ENCODE data around the gene BICD1.

Gene BICD1

DNA sequence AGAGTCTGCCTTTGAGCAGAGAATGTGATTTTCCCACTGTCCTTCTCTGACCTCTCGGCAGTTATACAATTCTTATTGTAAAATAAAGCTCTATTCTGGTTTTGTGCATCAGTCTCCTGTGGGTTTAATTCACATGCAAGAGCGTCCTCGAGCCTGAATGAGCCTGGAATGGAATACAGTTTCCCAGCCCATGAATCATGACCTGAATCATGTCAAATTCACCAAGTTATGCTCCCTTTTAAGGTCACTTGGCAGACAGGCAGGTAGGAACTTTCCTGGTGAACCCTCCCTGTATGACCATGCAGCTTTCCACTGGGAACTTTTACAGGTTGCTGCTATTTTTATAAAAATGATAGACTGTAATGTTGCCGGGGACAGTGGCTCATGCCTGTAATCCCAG, 41.7 kb downstream of the BICD1 start:
- no peak for DNase-seq (ENCODE audit: insufficient read length)
- FAIRE-seq = no peak
- TF ChIP-seq POLR2AphosphoS5 (IDR thresholded peaks at IDR 0.05; ENCODE audit: low read depth, low read length) = no peak

DNA sequence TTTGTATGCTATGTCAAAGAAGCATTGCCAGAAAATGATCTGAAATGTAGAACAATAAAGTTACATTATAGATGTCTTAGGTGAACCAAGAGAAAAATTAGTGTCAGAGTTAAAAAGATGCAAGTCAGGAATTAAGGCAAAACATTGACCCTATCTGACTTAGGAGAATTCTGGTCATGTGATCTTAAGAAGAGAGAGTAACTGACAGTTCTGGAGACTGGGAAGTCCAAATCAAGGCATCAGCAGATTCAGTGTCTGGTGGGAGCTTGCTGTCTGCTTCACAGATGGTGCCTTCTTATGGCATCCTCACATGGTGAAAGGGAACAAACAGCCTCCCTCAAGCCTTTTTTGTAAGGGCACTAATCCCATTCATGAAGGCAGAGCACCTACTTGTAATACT, 42.8 kb downstream of the BICD1 start:
- FAIRE-seq (no peak), DNase-seq (ENCODE audit: insufficient read length) (no peak)
- TF ChIP-seq TAF1 (IDR thresholded peaks at IDR 0.05; ENCODE audit: borderline replicate concordance, low read depth, low read length) = no peak
- TF ChIP-seq POLR2AphosphoS5 (IDR thresholded peaks at IDR 0.05; ENCODE audit: low read depth, low read length) = no peak
- TF ChIP-seq POLR2A (IDR thresholded peaks at IDR 0.05; ENCODE audit: low read depth, low read length) = no peak

DNA sequence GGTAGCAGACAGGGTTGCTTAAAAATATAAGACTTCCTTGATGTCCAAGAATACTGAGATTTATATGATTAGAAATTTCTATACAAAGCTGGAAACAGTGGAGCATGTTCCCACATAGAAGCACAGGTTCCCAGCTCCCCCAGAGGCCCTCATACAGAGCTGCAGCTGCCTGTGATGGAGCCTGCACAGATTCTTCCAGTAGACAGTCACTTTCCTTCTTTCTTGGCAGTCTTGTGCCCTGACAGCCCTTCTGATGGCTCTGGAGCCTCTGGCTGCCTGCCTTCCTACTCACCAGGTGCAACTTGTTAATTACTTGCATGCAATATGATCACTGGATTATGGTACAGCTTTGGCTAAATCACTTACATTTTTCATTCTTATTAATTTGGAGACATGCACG, 44.4 kb downstream of the BICD1 start:
- FAIRE-seq (no peak), DNase-seq (ENCODE audit: insufficient read length) (no peak)
- TF ChIP-seq TAF1 (IDR thresholded peaks at IDR 0.05; ENCODE audit: borderline replicate concordance, low read depth, low read length) (no peak), POLR2AphosphoS5 (IDR thresholded peaks at IDR 0.05; ENCODE audit: low read depth, low read length) (no peak), POLR2A (IDR thresholded peaks at IDR 0.05; ENCODE audit: low read depth, low read length) (no peak)

GRCh38 chr12:32151552-32151951, 44.9 kb downstream of the BICD1 start:
- FAIRE-seq = no peak
- TF ChIP-seq TAF1 (IDR thresholded peaks at IDR 0.05; ENCODE audit: borderline replicate concordance, low read depth, low read length) (no peak), POLR2AphosphoS5 (IDR thresholded peaks at IDR 0.05; ENCODE audit: low read depth, low read length) (no peak), POLR2A (IDR thresholded peaks at IDR 0.05; ENCODE audit: low read depth, low read length) (no peak)
- no peak for DNase-seq (ENCODE audit: insufficient read length)

- no peak for FAIRE-seq
- TF ChIP-seq TAF1 (IDR thresholded peaks at IDR 0.05; ENCODE audit: borderline replicate concordance, low read depth, low read length) (no peak), POLR2A (IDR thresholded peaks at IDR 0.05; ENCODE audit: low read depth, low read length) (no peak), POLR2AphosphoS5 (IDR thresholded peaks at IDR 0.05; ENCODE audit: low read depth, low read length) (no peak)
- no peak for DNase-seq (ENCODE audit: insufficient read length)
These were observed 48.4 kb downstream of the BICD1 start for GRCh38 chr12:32155041-32155440.

GRCh38 chr12:32155961-32156529, 49.4 kb downstream of the BICD1 start:
- DNase-seq (ENCODE audit: insufficient read length) = no peak

DNA sequence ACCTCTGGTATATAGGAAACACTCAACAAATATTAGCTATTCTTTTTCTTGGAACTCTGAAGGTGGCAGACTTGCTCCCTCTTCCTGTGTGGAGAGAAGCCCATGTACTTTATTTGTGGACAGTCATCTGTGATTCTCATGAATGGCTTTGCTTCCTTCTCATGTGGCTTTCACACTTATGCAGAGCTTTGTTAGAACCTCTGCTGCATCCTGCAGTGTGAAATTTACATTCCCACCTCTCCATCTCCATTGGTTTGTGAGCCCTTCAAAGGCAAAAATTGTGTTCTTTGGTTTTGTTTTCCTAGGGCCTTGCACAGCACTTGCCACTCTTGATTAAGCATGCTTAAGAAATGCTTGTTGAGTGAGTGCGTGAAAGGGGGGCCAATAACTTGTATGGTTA, 51.9 kb downstream of the BICD1 start:
- no peak for FAIRE-seq
- DNase-seq (ENCODE audit: insufficient read length) = no peak
- TF ChIP-seq POLR2A (IDR thresholded peaks at IDR 0.05; ENCODE audit: low read depth, low read length) = no peak
- no peak for TF ChIP-seq TAF1 (IDR thresholded peaks at IDR 0.05; ENCODE audit: borderline replicate concordance, low read depth, low read length)
- TF ChIP-seq POLR2AphosphoS5 (IDR thresholded peaks at IDR 0.05; ENCODE audit: low read depth, low read length) = no peak

More at GRCh38 chr12:32155961-32156529, 49.4 kb downstream of the BICD1 start:
- TF ChIP-seq TAF1 (IDR thresholded peaks at IDR 0.05; ENCODE audit: borderline replicate concordance, low read depth, low read length) (no peak), POLR2AphosphoS5 (IDR thresholded peaks at IDR 0.05; ENCODE audit: low read depth, low read length) (no peak), POLR2A (IDR thresholded peaks at IDR 0.05; ENCODE audit: low read depth, low read length) (no peak)
- FAIRE-seq = no peak

- TF ChIP-seq POLR2A (IDR thresholded peaks at IDR 0.05; ENCODE audit: low read depth, low read length) = no peak
- TF ChIP-seq TAF1 (IDR thresholded peaks at IDR 0.05; ENCODE audit: borderline replicate concordance, low read depth, low read length) = no peak
- no peak for TF ChIP-seq POLR2AphosphoS5 (IDR thresholded peaks at IDR 0.05; ENCODE audit: low read depth, low read length)
- no peak for FAIRE-seq
- no peak for DNase-seq (ENCODE audit: insufficient read length)
These were observed 52.7 kb downstream of the BICD1 start for GRCh38 chr12:32159381-32159780.

DNA sequence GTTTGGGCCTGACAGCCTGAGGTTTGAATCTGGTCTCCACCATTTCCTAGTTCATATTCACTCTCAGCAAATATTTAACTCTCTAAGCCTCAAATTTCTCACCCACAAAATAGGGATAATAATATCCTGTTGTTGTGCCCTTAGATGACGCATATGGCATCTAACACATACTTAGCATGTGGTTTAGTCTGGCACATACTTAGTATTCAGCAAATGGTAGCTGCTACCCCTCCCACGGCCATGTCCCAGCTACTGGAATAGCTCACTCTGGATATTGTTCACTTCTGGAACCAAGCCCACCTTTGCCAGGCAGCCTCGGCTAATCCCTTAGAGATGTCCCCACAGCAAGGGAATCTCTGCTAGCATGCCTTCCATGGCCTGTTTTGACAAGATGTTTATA, 53.3 kb downstream of the BICD1 start:
- no peak for FAIRE-seq
- TF ChIP-seq TAF1 (IDR thresholded peaks at IDR 0.05; ENCODE audit: borderline replicate concordance, low read depth, low read length) (no peak), POLR2A (IDR thresholded peaks at IDR 0.05; ENCODE audit: low read depth, low read length) (no peak), POLR2AphosphoS5 (IDR thresholded peaks at IDR 0.05; ENCODE audit: low read depth, low read length) (no peak)
- DNase-seq (ENCODE audit: insufficient read length) = no peak

DNA sequence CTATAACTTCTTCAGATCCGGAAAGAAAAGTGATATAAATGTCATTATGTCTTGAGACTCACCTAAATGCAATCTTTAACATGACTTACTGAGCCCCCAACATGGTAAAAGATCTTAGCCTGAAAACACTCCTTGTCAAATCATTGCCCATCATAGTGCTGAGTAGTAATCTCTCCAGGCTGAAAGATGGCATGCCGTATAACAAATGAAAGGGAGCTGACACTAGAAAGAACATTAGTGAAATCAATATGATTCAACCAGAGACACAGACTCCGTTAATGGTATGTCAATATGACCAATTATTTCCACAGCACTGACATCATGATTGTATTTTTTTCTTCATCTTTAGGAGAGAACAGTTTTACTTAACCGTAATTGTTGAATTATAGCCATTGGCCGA, 54.4 kb downstream of the BICD1 start:
- no peak for FAIRE-seq
- DNase-seq (ENCODE audit: insufficient read length) = no peak
- TF ChIP-seq POLR2A (IDR thresholded peaks at IDR 0.05; ENCODE audit: low read depth, low read length) (no peak), POLR2AphosphoS5 (IDR thresholded peaks at IDR 0.05; ENCODE audit: low read depth, low read length) (no peak), TAF1 (IDR thresholded peaks at IDR 0.05; ENCODE audit: borderline replicate concordance, low read depth, low read length) (no peak)

- TF ChIP-seq POLR2A (IDR thresholded peaks at IDR 0.05; ENCODE audit: low read depth, low read length) = no peak
- no peak for DNase-seq (ENCODE audit: insufficient read length)
- no peak for FAIRE-seq
These were observed 56.9 kb downstream of the BICD1 start for GRCh38 chr12:32163596-32163995.

GRCh38 chr12:32166510-32166909, 59.9 kb downstream of the BICD1 start:
- FAIRE-seq (no peak), DNase-seq (ENCODE audit: insufficient read length) (no peak)
- no peak for TF ChIP-seq TAF1 (IDR thresholded peaks at IDR 0.05; ENCODE audit: borderline replicate concordance, low read depth, low read length)
- no peak for TF ChIP-seq POLR2A (IDR thresholded peaks at IDR 0.05; ENCODE audit: low read depth, low read length)
- TF ChIP-seq POLR2AphosphoS5 (IDR thresholded peaks at IDR 0.05; ENCODE audit: low read depth, low read length) = no peak

DNA sequence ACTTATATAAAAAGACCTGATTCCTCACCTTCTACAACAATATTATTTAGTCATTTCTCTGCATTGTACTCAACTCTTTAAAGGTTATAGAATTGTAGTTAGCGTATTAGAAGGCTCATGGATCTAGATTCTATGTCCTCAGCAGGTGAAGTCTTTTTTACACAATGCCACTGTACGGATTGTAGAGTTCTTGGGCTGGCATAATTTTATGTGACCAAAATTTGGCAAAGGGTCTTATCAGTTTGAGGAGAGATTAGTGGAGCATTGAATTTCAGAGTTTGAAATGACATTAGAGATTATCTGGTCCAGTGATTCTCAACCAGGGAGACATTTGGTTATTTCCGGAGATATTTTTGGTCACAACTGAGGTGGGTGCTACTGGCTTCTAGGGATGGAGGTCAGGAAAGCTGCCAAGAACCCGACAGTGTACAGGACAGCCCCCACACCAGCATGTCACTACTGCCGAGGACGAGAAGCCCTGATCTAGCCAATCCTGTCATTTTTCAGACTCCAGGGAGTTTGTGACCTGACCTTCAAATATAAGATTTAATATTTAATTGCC, 63.9 kb downstream of the BICD1 start:
- TF ChIP-seq POLR2AphosphoS5 (IDR thresholded peaks at IDR 0.05; ENCODE audit: low read depth, low read length) (no peak), TAF1 (IDR thresholded peaks at IDR 0.05; ENCODE audit: borderline replicate concordance, low read depth, low read length) (no peak), POLR2A (IDR thresholded peaks at IDR 0.05; ENCODE audit: low read depth, low read length) (no peak)
- no peak for DNase-seq (ENCODE audit: insufficient read length)
- no peak for FAIRE-seq

Measured in GM12892 (cell line).